HG03025 (cell line): ENCODE results near the gene FXYD3.

ENCODE experiments used
- ATAC-seq: cut with Tn5 transposase; IDR thresholded peaks from one replicate; pipeline ENCODE4 v1.9.1; 2021; ENCODE audit warnings: mild to moderate bottlenecking, moderate library complexity; ENCODE audit not compliant: unreplicated experiment, low FRiP score

The FXYD3 gene

DNA sequence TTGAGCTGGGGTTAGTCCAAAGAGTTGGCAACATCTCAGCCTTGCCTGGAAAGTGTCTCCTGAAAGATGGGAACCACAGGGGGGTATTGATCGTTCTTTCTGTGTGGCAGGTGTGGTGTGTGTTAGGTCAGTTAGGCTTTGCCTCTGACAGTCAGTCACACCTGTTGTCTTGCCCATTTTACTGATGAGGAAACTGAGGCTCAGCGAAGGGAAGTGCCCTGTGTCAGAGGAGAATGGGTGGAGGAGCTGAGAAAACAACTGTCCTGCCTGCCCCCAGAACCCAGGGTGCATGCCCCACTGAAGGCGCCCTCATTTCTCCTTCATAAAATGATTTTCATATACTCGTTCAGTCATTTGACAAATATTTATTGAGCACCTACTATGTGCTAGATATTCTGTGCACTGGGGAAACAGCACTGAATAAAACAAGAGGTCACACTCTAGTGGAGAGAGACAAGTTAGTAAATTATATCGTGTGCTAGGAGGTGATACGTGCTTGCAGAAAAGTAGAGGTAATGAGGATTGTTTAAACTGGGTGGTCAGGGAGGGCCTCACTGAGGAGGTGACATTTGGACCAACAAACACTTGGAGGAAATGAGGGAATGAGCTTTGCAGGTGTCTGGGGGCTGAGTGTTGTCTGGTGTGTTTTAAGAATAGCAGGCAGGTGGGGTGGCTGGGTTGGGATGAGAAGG, 40.5 kb downstream of the FXYD3 start:
- ATAC-seq: no peak

DNA sequence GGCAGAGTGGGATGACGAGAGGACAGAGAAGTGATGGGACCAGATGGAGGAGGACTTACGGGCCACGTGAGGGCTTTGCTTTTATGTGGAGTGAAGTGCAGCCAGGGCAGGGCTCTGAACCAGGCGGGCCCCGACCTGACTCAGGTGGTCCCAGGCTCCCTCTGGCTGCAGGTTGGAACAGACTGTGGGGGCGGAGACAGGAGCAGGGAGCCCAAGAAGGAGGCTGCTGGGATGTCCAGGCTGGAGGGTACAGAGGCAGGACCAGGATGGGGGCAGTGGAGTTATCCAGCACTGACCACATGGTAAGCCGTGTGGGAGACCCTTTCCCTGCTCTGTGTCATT, 41.0 kb downstream of the FXYD3 start:
- ATAC-seq: no peak

DNA sequence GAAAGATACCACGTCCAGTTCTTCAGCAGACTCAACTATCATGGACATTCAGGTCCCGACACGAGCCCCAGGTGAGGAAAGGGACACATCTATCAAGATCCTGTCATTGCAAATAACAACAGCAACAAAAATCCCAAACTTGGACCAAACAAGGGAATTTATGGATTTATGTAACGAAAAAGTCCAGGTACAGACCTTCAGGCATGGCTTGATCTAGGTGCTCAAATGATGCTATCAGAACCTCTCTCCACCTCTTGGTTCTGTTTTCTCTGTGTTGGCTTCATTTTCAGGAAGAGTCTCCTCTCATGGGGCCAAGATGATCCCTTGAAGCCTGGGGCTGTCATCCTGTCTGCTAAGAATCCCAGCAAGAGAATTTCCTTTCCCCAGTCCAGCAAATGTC, 41.8 kb downstream of the FXYD3 start:
- no peak for ATAC-seq

DNA sequence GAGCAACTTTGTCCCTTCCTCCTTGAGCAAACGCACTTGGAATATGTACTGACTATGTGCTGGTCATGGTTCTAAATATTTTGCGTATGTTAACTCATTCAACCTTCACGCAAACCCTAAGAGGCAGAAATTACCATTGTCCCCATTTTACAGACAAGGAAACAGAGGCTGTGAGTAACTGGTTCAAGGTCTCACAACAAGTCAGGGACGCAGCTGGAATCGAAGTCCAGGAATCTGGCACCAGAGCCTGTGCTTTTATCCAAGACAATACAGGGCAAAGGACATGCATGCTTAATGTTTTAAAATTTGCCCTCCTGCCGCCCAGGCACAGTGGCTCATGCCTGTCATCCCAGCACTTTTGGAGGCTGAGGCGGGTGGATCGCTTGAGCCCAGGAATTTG, 44.0 kb downstream of the FXYD3 start:
- ATAC-seq: no peak

DNA sequence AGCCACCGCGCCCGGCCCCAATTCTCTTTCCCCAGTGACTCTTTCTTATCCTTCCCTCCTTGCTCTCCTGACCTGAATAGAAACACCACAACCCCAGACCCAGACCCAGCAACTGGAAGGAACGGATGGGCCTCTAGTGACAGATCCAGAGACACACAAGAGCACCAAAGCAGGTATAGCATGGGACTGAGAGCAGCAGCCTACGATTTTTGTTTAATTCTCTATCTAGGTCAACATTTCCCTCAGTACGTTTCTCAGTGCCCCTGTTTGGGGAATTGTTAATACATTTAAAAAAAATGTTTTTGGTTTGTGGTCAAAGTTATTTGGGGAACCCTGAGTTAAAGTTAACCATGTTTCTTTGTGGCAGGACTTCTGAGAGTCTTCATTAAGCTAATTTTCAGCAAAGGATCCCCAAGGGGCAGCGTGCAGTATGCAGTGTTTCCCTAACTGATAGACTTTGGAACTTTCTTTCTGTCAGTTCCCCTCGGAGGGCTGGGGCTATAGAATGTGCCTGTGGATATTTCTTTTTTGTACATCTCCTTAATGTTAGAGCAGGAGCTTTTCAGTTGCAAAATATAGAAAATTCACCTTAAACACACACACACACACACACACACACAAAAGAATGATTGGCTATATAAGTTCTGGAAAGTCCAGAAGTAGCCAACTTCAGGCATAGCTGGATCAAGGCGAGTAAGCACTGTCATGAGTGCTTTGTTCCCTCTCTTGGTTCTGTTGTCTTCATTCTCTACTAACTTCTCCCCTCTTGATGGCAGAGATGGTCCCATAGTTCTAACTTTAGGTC, 45.2 kb downstream of the FXYD3 start:
- no peak for ATAC-seq

DNA sequence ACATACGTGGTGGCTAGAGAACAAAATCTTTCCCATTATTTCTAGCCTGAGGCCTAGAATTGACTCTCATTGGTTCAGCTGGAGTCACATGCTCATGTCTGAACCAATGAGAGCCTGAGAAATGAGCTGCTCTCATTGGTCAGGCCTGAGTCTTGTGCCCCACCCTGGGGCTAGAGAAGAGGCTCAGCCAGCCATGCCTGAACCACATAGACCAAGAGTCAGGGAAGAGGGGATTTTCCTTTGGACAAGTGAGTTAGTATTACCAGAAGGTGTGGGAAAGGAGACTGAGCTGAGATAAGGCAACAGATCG, 45.8 kb downstream of the FXYD3 start:
- no peak for ATAC-seq

DNA sequence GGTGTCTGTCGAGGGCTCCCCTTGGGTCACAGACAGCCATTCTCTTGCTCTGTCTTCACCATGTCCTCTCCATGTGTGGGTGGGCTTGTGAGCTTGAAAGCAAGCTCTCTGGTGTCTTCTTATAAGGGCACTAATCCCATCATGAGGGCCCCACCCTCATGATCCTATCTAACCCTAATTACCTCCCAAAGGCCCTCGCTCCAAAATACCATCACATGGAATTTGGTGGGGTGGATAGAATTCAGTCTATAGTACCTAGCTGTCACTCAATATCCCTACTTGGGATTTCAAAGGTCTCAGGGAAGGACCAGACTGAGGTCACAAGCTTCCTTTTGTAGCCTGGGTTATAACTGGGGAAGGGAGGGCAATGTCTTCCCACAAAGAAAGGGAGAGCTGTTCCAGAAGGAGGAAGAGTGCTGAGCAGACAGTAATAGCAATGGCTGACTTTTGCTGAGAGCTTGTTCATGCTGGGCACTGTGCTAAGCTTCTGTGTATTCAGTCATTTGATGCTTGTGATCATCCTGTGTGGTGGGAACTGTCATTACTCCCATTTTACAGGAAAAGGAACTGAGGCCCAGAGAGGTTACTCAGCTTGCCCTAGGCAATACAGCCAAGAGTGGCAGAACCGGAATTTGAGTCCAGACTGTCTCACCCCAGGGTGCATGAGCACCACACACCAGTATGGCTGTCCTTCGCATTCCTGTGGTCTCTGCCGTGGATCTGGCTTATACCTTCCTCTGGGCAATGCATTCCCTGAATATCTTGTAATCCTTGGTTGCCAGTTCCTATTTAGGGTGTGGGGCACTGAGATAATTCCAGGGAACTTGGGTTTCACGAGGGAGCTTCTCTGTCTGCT, 47.1 kb downstream of the FXYD3 start:
- ATAC-seq: no peak

DNA sequence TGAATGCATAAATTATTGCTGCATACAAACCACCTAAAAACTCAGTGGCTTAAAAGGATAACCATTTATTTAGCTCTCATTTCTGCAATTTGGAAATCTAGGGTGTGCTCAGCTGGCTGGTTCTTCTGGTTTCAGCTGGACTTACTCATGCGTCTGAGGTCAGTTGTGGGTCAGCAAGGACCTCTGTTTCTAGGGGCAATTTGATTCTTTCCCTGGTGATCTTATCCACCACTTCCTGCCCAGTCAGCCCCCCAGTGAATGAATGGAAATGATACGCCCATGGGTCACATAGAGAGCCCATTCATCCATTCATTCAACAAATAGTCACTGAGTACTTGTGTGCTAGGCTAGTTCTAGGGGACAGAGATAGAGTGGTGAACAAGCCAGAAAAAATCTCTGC, 48.8 kb downstream of the FXYD3 start:
- no peak for ATAC-seq

DNA sequence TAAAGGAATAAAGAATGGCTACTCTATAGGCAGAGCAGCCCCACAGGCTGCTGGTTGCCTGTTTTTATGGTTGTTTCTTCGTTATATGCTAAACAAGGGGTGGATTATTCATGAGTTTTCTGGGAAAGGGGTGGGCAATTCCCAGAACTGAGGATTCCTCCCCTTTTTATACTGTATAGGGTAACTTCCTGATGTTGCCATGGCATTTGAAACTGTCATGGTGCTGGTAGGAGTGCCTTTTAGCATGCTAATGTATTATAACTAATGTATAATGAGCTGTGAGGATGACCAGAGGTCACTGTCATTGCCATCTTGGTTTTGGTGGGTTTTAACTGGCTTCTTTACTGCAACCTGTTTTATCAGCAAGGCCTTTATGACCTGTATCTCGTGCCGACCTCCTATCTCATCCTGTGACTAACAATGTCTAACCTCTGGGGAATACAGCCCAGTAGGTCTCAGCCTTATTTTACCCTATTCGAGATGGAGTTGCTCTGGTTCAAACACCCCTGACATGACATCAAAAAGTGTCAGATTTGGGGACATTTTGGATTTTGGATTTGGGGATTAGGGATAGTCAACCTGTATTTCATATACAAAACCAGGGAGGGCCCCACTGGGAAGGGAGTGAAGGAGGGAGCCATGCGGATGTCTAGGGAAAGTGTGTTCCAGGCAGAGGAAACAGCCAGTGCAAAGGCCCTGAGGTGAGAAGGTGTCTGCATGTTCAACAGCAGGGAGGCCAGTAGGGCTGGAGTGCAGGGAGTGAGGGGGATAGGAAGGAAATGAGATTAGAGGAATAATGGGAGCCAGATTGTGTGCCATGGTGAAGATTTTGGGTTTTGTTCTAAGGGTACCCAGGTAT, 49.8 kb downstream of the FXYD3 start:
- ATAC-seq: no peak

DNA sequence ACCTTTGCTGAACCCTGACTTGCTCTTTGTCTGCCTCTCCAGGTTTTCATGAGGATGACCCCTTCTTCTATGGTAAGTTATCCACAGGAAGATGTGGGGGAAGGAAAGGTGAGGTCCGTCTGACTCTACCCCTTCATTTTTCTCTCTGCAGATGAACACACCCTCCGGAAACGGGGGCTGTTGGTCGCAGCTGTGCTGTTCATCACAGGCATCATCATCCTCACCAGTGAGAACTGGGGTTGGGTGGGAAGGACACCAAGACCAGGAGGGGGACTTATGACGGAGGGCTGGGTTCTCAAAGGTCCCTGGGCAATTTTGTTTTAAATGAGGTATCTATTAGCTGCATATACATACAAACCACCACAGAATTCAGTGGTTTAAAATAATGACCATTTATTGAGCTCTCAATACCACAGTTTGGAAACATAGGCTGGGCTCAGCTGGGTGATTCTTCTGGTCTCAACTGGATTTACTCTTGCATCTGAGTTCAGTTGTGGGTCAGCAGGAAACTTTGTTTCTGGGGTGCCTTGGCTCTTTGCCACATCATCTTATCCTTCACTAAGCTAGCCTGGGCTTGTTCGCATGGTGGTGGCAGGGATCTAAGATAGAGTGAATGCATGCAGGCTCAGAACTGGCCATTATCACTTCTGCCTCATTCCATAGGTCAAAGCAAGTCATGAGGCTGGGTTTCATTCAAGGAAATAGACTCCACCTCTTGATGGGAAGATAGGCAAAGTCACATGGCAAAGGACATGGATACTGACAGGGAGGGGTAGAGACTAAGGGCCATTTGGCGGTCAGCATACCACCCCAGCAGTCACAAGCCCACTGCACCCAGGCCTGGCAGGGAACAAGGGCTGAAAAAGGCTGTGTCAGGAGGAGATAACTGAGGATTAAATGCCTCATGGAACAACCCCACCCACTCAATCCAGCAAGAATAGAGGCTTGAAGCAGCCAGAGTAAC, 50.8 kb downstream of the FXYD3 start:
- ATAC-seq: no peak

DNA sequence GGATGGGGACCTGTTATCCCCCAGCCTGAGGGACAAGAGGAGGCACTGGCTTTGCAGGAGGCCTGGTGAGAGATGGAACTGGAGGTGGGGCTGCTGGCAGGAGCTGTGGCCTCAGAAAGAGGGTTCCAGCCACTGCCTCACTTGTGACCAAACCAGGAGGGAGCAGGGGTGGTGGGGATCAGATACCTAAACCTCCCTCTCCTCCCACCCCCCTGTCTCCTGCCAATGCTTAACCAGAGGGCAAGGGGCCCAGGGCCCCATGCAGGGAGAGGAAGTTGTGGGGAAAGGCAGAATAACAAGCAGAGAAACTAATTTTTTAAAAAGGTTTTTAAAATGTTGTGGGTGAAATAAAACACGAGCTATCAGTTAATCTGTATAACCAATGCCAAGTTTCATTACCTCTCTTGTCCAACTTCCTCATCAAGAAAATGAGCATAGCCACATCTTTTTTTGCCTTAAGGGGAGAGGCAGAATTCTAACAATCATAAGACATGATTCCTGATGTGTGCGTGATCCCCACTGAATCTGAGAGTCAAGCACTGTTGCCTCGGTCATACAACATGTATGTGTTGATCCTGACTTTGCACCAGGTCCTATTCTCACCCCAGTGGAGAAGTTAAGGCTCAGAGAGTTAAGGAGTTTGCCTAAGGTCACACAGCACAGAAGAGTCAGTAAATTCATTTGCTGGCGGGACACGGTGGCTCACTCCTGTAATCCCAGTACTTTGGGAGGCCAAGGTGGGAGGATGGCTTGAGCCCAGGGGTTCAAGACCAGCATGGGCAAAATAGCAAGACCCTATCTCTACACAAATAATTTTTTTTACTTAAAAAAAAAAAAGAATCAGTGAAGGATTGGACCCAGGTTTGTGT, 51.9 kb downstream of the FXYD3 start:
- no peak for ATAC-seq

DNA sequence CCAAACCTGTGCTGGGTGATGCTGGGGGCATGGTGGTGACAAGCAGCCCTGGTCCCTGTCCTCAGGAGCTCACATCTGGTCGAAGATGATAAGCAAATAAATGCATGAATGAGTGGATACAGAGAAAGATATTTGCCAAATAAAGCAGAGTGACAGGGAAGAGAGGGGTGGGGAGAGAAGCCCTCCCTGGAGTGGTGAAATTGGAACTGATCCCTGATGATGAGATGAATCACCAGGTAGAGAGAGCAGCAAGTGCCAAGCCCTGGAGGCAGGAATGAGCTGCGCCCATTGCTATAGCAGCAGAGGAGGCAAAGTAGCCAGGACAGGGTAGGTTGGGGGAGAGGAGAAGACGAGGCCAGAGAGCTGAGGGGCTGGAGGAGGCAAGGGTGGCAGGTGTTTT, 52.6 kb downstream of the FXYD3 start:
- ATAC-seq: no peak

DNA sequence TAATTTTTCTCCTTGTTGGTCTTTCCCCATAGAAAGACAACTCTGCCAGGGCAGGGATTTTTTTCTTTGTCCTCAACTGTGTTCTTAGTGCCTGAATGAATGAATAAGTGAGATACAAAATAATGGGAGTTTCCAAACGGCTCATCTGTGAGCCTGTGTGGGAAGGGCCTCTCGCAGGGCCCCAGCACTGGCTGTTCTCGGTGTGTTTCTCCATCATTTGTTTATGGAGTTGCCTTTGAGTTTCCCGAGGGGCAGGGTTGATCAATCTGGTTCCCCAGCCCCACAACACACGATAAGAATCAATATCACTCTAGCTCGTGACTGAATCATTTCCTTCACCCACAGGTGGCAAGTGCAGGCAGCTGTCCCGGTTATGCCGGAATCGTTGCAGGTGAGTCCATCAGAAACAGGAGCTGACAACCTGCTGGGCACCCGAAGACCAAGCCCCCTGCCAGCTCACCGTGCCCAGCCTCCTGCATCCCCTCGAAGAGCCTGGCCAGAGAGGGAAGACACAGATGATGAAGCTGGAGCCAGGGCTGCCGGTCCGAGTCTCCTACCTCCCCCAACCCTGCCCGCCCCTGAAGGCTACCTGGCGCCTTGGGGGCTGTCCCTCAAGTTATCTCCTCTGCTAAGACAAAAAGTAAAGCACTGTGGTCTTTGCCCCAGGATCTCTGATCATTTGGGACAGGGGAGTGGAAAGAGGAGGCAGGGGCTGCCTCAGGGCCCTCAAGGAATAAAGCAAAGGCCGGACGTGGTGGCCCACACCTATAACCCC, 53.8 kb downstream of the FXYD3 start:
- no peak for ATAC-seq

DNA sequence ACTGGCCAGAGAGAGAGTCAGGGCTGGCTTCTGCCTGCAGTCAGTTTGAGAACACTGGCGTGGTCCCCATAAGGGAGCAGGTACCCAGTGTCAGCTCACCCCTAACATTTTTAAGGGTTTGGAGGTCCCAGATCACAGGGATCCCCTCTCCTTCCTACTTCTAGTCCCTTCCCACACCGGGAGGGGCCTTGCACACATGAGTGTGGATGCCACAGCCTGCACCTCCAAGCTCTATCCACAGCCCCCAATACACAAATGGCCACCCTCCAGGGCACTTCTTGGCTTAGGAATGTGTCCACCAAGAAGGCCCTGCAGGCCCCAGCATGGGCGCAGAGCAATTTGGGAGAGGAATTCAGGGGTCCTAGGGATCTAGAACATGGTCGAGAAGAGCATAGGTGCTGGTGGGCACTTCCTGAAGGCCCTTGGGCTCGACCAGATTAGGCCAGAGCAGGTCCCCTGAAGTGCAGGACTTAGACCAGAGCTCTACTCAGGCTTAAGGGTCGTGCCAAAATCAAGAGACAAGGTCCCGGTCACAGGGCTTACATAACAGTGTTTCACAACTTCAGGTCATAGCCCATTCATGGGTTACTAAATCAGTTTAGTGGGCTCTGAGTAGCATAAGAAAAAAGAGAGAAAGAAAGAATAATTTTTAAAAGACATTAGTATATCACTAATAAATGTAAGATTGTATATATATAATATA, 54.9 kb downstream of the FXYD3 start:
- ATAC-seq: no peak

DNA sequence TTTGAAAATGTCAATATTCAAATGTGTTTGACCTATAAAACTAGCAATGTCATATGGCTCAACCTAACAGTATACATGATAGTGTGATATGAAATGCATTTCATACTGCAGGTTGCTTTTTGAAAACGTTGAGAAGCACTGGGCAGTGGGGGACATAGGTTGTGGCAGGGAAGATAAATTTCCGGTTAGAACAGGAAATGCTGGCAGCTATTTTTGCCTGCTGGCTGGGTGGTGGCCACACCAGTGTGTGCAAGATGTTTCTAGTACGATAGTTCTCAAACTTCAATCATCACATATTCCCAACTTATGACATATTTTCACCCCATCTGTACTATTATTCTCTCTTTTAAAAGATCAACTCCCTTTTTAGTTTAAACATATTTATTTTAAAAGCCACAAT, 56.1 kb downstream of the FXYD3 start:
- no peak for ATAC-seq
